Stomach (tissue), 4 donors: ENCODE data around the gene ELL2.
A peak's percentile ranks its signal among the peaks of the same experiment; 100 is the strongest.

Source experiments
- EP300 ChIP-seq: sonication (generic); formaldehyde crosslinking; IDR thresholded peaks from one replicate; pipeline ENCODE4 v1.6.1; 2017; ENCODE audit warnings: antibody characterized with exemption
- POLR2A ChIP-seq, 4 donors: fragments of 450-650 bp; IDR thresholded peaks; one replicate each; pipeline ENCODE4 v1.6.1; 2016; ENCODE audit warnings: antibody characterized with exemption in 4 of 4, control low read depth in 2 of 4, mild to moderate bottlenecking in 1 of 4, moderate library complexity in 1 of 4
- POLR2AphosphoS5 ChIP-seq, 3 donors: sonication (generic); formaldehyde crosslinking; IDR thresholded peaks; one replicate each; pipeline ENCODE4 v1.6.1; 2016; ENCODE audit warnings: antibody characterized with exemption in 3 of 3
- TF ChIP-seq, protein P1 (sequence below), 7 experiments: fragments of 450-650 bp in 4 of 7; fragments of 200-600 bp in 3 of 7; sonication (generic) in 3 of 7; IDR thresholded peaks; one replicate each; pipeline ENCODE4 v1.5.1; 2016 to 2019; ENCODE audit warnings: antibody characterized with exemption in 7 of 7, control low read depth in 2 of 7, mild to moderate bottlenecking in 1 of 7

DNA sequence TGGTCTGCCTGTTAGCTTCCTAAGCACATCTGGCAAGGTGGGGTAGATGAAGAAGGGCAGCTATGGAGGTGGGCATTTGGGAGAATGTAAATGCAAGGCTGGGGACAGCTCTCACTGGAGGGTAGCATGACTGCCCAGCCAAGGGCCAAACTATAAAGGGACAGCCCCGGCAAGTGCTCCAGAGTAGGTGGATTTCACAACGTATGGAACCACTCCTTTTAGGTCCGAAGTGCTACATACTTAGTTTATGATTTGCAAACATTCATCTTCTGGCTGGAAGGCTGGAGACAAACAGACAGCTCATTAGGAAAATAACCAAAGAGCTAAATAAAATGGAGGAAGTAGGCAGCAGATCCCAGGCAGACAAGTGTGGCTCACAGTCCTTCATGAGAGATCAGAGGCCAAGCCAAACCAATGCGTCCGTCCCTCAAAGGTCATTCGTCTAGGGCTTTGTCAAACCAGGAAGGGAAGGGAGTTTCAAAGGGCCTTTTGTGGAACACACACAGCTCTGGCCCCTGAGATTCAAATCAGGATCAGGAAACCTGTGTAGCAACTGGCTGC, 96.6 kb downstream of the ELL2 start:
- TF ChIP-seq, protein P1, sequence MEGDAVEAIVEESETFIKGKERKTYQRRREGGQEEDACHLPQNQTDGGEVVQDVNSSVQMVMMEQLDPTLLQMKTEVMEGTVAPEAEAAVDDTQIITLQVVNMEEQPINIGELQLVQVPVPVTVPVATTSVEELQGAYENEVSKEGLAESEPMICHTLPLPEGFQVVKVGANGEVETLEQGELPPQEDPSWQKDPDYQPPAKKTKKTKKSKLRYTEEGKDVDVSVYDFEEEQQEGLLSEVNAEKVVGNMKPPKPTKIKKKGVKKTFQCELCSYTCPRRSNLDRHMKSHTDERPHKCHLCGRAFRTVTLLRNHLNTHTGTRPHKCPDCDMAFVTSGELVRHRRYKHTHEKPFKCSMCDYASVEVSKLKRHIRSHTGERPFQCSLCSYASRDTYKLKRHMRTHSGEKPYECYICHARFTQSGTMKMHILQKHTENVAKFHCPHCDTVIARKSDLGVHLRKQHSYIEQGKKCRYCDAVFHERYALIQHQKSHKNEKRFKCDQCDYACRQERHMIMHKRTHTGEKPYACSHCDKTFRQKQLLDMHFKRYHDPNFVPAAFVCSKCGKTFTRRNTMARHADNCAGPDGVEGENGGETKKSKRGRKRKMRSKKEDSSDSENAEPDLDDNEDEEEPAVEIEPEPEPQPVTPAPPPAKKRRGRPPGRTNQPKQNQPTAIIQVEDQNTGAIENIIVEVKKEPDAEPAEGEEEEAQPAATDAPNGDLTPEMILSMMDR (IDR thresholded peaks at IDR 0.05), result no peak
- TF ChIP-seq EP300 (no peak), POLR2A (IDR thresholded peaks at IDR 0.05) (no peak), POLR2AphosphoS5 (IDR thresholded peaks at IDR 0.05) (peak in 1 of 3 donors; percentile 29)
